SH-SY5Y (cell line): ENCODE data around the gene OR6S1.

ENCODE experiments used
- GATA2 ChIP-seq: IDR thresholded peaks from 2 replicates; pipeline ENCODE4 v1.6.1; 2011; ENCODE audit warnings: mild to moderate bottlenecking, low read depth, low read length
- GATA3 ChIP-seq: IDR thresholded peaks from 2 replicates; pipeline ENCODE4 v1.6.1; 2011; ENCODE audit warnings: low read depth, mild to moderate bottlenecking, low read length, moderate library complexity

The OR6S1 gene

DNA sequence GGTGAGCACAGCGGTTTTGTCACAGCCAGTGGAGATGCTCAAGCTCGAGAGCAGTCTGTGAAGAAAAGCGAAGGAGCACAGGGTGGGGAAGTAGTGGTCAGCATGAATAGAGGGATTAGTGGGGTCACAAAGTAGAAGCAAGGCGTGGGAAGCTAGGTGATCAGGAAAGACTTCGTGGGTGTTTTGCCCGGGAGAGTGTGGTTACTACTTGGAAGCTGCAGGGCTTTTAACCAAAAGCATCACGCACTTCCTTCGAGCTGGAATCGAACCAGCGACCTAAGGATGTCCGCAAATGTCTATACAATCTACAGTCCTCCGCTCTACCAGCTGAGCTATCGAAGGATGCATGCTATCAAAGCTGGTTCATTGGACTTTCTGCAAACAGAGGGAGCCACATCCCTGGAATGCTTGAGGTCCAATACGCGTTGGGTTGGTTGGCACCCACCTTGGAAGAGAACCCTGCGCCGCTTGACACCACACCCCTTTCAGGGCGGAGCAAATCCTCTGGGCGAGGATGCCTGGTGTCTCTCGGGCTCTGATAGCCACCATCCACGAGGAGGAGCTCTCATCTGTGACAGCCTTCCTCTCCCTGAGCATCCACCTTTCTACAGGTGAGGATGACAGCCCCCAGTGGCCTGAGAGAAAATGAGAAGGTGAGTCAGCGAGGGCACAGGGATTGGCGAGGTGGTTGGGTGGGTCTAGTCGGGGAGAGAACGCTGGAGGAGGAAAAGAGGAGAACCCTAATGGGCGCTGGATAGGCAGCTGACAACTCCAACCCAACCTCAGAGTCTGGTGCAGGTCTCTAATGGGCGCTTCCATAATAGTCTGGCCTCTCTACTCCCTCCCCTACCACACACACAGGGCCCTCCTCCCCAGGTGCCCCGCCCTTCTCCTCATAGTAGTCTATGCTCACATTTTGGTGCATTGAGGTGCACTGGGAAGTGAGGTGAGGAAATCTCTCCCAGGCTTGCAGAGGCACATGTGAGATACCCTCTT is 16.0 kb upstream of the OR6S1 start:
- no peak for TF ChIP-seq GATA3
- TF ChIP-seq GATA2: no peak

DNA sequence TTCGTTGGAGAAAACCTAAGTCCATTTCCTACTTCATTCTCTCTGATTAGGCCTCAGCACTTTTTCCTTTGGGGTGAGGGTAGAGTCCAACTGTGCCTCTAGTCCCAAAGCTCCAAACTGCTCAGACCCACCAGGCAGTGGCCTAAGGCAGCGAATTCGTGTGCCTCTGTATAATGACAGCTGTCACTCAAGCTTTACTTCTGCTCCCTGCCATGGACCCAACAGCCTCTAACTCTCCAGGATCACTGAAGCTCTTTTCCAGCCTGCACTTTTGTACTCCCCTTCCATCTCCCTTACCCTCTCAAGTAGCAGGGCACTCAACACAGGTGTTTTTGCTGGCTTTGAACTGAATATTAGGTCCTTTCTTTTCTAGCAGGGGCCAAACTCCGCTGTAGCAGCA is 14.8 kb upstream of the OR6S1 start:
- TF ChIP-seq GATA2 (no peak), GATA3 (no peak)

- TF ChIP-seq GATA3: no peak
- TF ChIP-seq GATA2: no peak
Measured at GRCh38 chr14:20655851-20656250, 14.4 kb upstream of the OR6S1 start.

DNA sequence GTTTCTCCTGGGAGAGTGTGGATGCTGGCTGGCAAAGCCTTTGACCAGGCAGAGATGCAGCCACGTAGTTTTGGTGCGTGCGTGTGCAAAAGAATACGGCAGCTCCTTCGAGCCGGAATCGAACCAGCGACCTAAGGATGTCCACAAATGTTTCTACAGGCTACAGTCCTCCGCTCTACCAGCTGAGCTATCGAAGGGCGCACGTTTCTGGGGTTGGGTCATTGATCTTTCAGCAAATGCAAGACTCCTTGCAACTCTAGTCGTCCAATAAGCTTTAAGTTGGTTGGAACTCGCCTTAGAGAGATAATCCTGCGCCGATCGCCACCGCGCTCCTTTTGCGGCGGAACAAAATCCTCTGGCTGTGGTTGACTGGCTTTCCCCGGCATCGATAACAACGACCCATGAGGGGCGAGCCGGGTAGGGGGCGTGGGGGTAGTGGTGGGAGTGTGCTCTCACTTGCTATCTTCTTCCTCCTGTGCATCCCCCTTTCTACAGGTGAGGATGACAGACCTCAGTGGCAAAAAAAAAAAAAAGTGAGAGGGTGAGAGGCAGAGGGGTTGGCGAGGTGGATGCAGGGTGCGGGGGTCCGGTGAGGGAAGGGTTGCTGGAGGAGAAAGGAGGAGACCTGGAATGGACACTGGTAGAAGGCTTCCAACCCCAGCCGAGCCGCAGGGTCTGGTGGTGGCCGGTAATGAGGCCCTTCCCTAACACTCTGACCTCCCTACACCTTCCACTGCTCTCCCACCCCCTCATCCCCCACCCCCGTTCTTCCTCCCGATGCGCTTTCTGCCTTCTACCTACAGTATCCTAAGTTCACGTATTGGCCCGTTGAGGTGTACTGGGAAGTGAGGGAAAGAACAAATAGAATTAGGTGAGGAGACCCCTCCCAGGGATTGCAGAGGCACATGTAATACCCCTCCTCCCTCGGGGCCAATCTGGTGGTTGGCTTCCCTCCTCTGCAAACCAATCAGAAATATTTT is 11.8 kb upstream of the OR6S1 start:
- no peak for TF ChIP-seq GATA3
- TF ChIP-seq GATA2: no peak

GRCh38 chr14:20645481-20645880 is 4.0 kb upstream of the OR6S1 start:
- TF ChIP-seq GATA2 (no peak), GATA3 (no peak)

- TF ChIP-seq GATA2 (no peak), GATA3 (no peak)
Measured at GRCh38 chr14:20644520-20644919, 3.0 kb upstream of the OR6S1 start.

DNA sequence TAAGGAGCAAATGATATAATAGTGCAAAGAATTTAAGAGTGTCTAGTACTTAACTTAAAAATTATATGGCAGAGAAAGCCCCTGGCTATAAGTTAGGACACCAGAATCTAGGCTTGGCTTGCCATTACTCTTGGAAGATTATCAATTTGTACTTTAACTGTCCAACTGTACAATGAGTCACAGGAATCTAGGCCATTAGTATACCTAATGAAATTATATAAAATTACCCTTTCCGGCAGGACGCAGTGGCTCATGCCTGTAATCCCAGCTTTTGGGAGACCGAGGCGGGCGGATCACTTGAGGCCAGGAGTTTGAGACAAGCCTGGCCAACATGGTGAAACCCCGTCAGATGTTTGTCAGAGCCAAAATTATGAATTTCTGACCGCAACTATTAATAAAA is 691 bp upstream of the OR6S1 start:
- TF ChIP-seq GATA3 (no peak), GATA2 (no peak)

GRCh38 chr14:20632831-20633691 is 8.4 kb downstream of the OR6S1 start:
- TF ChIP-seq GATA2 (no peak), GATA3 (no peak)

GRCh38 chr14:20632448-20632830 is 9.1 kb downstream of the OR6S1 start:
- no peak for TF ChIP-seq GATA2
- no peak for TF ChIP-seq GATA3

DNA sequence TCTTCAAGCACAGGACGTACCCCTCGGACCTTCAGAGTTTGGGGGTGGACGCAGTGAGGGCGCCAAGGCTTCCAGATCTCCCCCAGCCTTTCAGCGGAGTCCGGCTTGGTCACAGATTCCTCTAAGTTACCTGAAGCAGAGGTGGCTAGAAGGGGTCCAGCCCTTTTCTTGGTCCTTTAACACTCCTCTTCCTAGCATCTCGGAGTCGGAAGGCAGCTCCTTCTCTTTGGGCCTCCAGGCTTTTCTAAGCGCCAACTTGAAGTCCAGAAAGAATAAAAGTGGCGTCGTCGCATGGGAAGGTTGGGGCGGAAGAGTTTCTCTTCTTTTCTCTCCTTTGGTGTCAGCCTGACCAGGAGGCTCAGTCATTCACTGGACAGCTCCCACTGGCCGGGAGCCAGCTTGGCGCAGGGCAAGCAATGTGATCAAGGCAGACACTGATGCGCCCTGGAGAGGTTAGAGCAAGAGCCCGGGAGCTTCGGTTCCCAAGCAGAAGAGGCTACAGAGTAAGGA is 9.6 kb downstream of the OR6S1 start:
- TF ChIP-seq GATA3 (no peak), GATA2 (no peak)

DNA sequence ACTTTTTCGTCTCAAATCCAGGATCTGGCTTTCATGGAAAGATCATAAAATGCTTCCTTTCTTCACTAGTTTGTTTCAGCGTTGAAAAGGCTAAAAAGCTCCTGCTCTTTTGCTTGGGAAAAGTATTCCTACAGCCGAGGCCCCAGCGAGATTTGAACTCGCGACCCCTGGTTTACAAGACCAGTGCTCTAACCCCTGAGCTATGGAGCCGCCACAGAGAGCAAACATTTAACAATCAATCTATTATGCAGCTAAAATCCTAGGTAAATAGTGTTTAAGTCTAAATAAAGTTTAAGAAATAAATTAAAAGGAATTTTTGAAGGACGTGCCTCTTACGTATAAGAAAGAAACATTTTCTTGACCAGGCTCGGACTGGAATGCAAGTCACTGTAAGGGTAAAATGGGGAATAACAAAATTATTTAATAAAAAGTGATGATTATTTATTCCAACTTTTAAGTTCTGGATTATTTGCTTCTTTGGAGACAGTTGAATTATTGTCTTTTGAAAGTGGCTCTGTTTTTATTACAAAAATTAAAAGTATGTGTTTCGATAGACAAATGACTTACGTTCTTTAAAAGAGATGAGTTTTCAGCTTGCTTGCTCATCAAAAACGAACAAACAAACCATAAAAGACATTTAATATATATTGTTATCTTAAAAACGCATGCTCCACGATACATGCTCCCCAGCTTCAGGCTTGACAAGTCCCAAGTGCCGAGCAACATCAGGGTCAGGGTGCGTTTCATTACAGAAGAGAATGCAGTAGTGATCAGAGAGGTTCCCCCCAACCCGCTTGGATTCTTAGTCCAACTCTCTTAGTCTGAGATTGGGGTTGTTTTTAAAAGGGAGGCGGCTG is 10.2 kb downstream of the OR6S1 start:
- TF ChIP-seq GATA3: no peak
- TF ChIP-seq GATA2: no peak

- TF ChIP-seq GATA2: no peak
- no peak for TF ChIP-seq GATA3
Measured at GRCh38 chr14:20630340-20631022, 11.0 kb downstream of the OR6S1 start.
